OCI-LY7 (cell line): ENCODE results near the gene PDE12.

Source experiments
- CTCF ChIP-seq: fragments of 200-600 bp; sonication (generic); conservative IDR thresholded peaks from 2 replicates; pipeline ENCODE4 v1.5.1; 2014; ENCODE audit warnings: mild to moderate bottlenecking, antibody characterized with exemption, low read length, moderate library complexity, mixed read lengths
- EZH2phosphoT487 ChIP-seq: fragments of 200-600 bp; sonication (generic); IDR thresholded peaks from 2 replicates; pipeline ENCODE4 v1.6.1; 2018; ENCODE audit warnings: low read depth, borderline replicate concordance, mild to moderate bottlenecking, mixed run types, antibody characterized with exemption, low read length, moderate library complexity, mixed read lengths

- TF ChIP-seq EZH2phosphoT487 (no peak), CTCF (no peak)
Observed at GRCh38 chr3:57569859-57570450, 13.9 kb downstream of the PDE12 start.
